Uterus (tissue), 4 donors: ENCODE data around the gene EPPIN. TPM values are rescaled to one million over a fixed set of nuclear protein-coding genes. Genes with fewer than 3 reads are reported as not detected.

Experiments used
- DNase-seq, 2 donors: peaks; one replicate each; pipeline ENCODE4 v3.0.0-alpha.2; 2019 to 2020
- H3K27ac ChIP-seq, 2 donors: fragments of 200-600 bp; sonication (generic); 1 replicate in 1 of 2; 2 replicates in 1 of 2; pipeline ENCODE4 v1.5.1; 2016 to 2018
- H3K27me3 ChIP-seq, 2 donors: fragments of 200-600 bp; sonication (generic); one replicate each; pipeline ENCODE4 v1.5.1; 2018 to 2019; ENCODE audit warnings: control low read depth in 1 of 2
- H3K36me3 ChIP-seq, 2 donors: fragments of 200-600 bp; sonication (generic); one replicate each; pipeline ENCODE4 v1.5.1; 2019; ENCODE audit warnings: control low read depth in 1 of 2
- H3K4me1 ChIP-seq, 2 donors: fragments of 200-600 bp; sonication (generic); one replicate each; pipeline ENCODE4 v1.5.1; 2018 to 2019; ENCODE audit warnings: control low read depth in 1 of 2
- H3K4me3 ChIP-seq, 2 donors: fragments of 200-600 bp; sonication (generic); 1 replicate in 1 of 2; 2 replicates in 1 of 2; pipeline ENCODE4 v1.5.1; 2018 to 2019; ENCODE audit warnings: mild to moderate bottlenecking in 1 of 2
- H3K9me3 ChIP-seq, 2 donors: fragments of 200-600 bp; sonication (generic); one replicate each; pipeline ENCODE4 v1.5.1; 2019; ENCODE audit warnings: control low read depth in 1 of 2
- POLR2A ChIP-seq, 2 donors: fragments of 450-650 bp; IDR thresholded peaks; one replicate each; pipeline ENCODE4 v1.6.1; 2016; ENCODE audit warnings: antibody characterized with exemption in 2 of 2, mild to moderate bottlenecking in 1 of 2, moderate library complexity in 1 of 2
- intact Hi-C: fragments of 100-400 bp; cut with DNase I; formaldehyde crosslinking; loops from one replicate; pipeline ENCODE4 v1.15.1; 2023; ENCODE audit warnings: low total_unique reads
- total RNA-seq, 4 donors: library from RNA; depleted of rRNA in 3 of 4; stranded (reverse); fragments of >200 nt in 3 of 4; gene quantifications; one replicate each; pipeline versions ENCODE4 v1.1.0 to v1.2.4, GENCODE V29; 2014 to 2023
- TF ChIP-seq, protein P1 (sequence below), 4 experiments: fragments of 200-600 bp in 2 of 4; fragments of 450-650 bp in 2 of 4; sonication (generic) in 2 of 4; IDR thresholded peaks; one replicate each; pipeline ENCODE4 v1.5.1; 2016 to 2019; ENCODE audit warnings: antibody characterized with exemption in 4 of 4, mild to moderate bottlenecking in 2 of 4, moderate library complexity in 1 of 4
- donor health status: DM: yes; HTN: yes; CAD: no.

EPPIN gene
- total RNA-seq, 4 donors from 2014 or later: 0.97 TPM; not detected in 3

DNA sequence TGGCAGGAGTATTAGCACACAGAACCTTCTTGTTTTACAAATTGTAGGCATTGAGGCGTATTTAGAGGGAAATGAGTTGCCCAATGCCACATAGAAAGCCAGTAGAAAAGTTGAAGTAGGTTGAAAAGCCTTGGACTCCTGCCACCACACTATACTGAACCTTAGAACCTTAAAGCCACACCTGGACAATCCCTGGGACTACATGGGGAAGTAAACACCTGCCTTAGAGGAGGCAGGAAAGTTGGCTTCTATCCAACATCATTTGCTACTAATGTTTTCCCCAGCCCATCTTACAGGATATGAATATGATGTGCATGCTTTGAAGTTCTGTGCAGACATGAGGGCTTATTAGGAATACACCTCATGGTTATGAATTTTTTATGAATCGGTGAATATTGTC is 5.3 kb upstream of the EPPIN start:
- Histone ChIP-seq H3K27me3 (no peaks in the 10 kb centered on the region), H3K9me3 (no peaks in the 10 kb centered on the region), H3K4me3 (no peak overlapping the region), H3K4me1 (no peaks in the 10 kb centered on the region), H3K27ac (no peak overlapping the region), H3K36me3 (no peaks in the 10 kb centered on the region)
- TF ChIP-seq, protein P1, sequence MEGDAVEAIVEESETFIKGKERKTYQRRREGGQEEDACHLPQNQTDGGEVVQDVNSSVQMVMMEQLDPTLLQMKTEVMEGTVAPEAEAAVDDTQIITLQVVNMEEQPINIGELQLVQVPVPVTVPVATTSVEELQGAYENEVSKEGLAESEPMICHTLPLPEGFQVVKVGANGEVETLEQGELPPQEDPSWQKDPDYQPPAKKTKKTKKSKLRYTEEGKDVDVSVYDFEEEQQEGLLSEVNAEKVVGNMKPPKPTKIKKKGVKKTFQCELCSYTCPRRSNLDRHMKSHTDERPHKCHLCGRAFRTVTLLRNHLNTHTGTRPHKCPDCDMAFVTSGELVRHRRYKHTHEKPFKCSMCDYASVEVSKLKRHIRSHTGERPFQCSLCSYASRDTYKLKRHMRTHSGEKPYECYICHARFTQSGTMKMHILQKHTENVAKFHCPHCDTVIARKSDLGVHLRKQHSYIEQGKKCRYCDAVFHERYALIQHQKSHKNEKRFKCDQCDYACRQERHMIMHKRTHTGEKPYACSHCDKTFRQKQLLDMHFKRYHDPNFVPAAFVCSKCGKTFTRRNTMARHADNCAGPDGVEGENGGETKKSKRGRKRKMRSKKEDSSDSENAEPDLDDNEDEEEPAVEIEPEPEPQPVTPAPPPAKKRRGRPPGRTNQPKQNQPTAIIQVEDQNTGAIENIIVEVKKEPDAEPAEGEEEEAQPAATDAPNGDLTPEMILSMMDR (IDR thresholded peaks at IDR 0.05): no peak
- no peak for TF ChIP-seq POLR2A (IDR thresholded peaks at IDR 0.05)
- DNase-seq: no peak
- intact Hi-C loops: no loop called here

DNA sequence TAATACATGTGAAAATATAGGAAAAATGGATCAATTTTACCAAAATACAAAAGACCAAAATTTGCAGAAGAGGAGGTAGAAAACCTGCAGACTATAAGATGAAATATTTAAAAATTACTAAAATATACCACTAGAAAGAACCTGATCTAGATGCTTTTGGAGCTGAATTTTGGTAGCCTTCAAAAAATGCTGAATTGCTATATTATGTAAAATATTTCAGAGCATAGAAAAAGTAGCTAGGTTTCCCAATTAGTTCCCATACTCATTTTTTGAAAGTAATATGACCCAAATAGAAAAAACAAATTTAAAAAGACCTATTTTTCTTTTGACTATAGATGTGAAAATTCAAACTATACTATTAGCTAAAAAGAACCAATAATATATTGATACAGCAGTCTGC is 3.6 kb upstream of the EPPIN start:
- Histone ChIP-seq H3K36me3 (no peaks in the 10 kb centered on the region), H3K4me1 (no peaks in the 10 kb centered on the region), H3K9me3 (no peaks in the 10 kb centered on the region), H3K27ac (no peak overlapping the region), H3K4me3 (no peak overlapping the region), H3K27me3 (no peaks in the 10 kb centered on the region)
- DNase-seq: no peak
- intact Hi-C loops: no loop called here
- TF ChIP-seq, protein P1 (IDR thresholded peaks at IDR 0.05): no peak
- no peak for TF ChIP-seq POLR2A (IDR thresholded peaks at IDR 0.05)

DNA sequence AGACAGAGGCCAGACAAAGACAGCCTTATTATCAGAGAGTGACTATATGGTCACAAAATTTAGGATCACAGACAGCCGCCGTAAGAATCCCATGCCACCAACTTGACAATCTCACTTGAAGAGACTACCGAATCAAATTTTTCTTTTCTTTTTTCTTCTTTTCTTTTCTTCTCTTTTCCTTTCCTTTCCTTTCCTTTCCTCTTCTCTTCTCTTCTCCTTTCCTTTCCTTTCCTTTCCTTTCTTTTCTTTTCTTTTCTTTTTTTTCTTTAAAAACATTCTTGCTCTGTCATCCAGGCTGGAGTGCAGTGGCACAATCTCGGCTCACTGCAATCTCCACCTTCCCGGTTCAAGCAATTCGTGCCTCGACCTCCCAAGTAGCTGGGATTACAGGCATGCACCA is 1.2 kb upstream of the EPPIN start:
- H3K4me1 ChIP-seq: no peaks in the 10 kb centered on the region
- DNase-seq: no peak
- H3K36me3 ChIP-seq: no peaks in the 10 kb centered on the region
- H3K4me3 ChIP-seq: no peak overlapping the region
- no peak for TF ChIP-seq POLR2A (IDR thresholded peaks at IDR 0.05)
- TF ChIP-seq, protein P1 (IDR thresholded peaks at IDR 0.05): no peak
- no peak overlapping the region for H3K27ac ChIP-seq
- H3K27me3 ChIP-seq: no peaks in the 10 kb centered on the region
- H3K9me3 ChIP-seq: no peaks in the 10 kb centered on the region
- intact Hi-C loops: no loop called here

DNA sequence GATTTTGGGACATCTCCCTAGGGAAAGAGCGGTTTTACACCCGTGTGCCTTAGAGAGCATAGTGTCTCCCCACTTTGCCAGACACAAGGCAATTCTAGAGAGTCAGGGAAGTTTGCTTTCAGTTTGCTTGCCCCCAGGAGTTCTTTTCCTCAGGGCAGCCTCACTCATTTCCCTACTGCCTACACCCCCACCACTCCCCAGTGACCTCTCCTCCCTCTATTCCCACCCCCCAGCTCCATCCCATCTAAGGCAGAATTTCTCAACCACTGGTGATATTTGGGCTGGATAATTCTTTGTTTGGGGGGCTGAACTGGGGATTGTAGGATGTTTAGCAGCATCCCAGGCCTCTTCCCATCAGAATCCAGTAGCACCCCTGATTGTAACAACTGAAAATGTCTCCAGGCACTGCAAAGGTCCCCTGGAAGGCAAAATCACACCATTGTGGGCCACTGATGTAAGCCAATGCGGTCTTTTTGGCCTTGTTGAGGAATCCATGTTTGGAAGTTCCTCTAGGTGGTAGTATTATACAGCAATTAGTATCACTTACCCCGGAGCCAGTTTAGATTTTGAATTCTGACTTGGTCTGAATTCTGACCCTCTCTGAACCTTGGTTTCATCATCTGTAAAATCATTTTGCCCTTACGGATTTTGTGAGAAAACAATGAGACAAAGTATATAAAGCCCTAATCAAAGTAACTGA is 1.3 kb downstream of the EPPIN start:
- intact Hi-C loops: no loop called here
- H3K27me3 ChIP-seq: no peaks in the 10 kb centered on the region
- H3K4me3 ChIP-seq: no peak overlapping the region
- TF ChIP-seq, protein P1 (IDR thresholded peaks at IDR 0.05): peak in 3 of 4 experiments; percentile 12 to 33 (median 16)
- TF ChIP-seq POLR2A (IDR thresholded peaks at IDR 0.05): no peak
- H3K36me3 ChIP-seq: no peaks in the 10 kb centered on the region
- no peaks in the 10 kb centered on the region for H3K4me1 ChIP-seq
- H3K27ac ChIP-seq: no peak overlapping the region
- H3K9me3 ChIP-seq: no peaks in the 10 kb centered on the region
- no peak for DNase-seq

DNA sequence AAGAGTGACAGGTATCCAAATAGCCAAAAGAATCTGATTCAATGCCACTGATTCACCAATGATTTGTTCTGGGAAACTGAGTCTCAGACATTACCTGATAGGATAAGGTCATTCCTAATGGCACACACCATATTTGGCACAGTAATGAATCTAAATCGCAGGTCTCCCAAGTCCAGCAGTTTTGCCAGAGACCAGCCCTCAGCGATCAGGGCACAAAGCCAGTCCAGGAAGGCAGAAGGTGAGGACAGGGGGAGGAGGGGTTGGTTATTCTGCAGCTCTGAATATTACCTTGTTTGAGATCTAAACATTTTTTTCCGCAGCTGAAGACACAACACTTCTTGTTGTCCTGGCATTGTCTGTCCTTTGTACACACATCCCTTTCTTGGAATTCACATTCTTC is 1.9 kb downstream of the EPPIN start:
- no peak for DNase-seq
- Histone ChIP-seq H3K27me3 (no peaks in the 10 kb centered on the region), H3K27ac (no peak overlapping the region), H3K36me3 (no peaks in the 10 kb centered on the region), H3K4me3 (no peak overlapping the region), H3K4me1 (no peaks in the 10 kb centered on the region), H3K9me3 (no peaks in the 10 kb centered on the region)
- TF ChIP-seq, protein P1 (IDR thresholded peaks at IDR 0.05): no peak
- no peak for TF ChIP-seq POLR2A (IDR thresholded peaks at IDR 0.05)
- intact Hi-C loops: no loop called here
